ENCODE data around the gene IFNLR1. TPM values are rescaled to one million over a fixed set of nuclear protein-coding genes. Genes with fewer than 3 reads are reported as not detected.
A peak's percentile ranks its signal among the peaks of the same experiment; 100 is the strongest.

IFNLR1 gene
- total RNA-seq, 1 experiment from 2014 or later = 0.36 TPM

DNA sequence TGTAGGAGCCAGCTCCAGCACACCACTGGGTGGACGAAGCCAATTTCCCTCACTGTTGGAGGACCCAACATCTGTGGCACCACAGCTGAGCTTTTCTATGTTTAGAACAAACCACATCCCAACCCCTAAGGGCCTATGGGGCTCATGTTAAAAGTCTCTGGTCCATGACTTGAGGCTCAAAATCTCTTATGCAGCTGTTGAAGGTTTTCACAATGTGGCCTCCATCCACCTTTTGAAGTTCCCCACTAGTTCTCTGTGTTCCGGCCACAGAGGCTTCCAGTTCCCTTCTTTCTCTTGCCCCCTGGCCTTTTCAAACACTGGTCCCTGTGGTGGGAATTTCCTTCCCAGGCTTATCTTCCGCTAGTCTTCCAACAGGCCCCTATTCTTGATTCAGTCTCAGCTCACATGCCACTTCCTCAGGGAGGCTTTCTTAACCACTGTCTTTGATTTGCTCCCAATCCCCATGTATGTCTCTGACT, 3.9 kb upstream of the IFNLR1 start:
- no peaks in the 10 kb centered on the region for H3K36me3 ChIP-seq
- DNase-seq = no peak
- H3K27me3 ChIP-seq = no peaks in the 10 kb centered on the region
- no peak overlapping the region for H3K4me3 ChIP-seq
- H3K9me3 ChIP-seq = no peaks in the 10 kb centered on the region

- Histone ChIP-seq H3K27me3 (no peaks in the 10 kb centered on the region), H3K9me3 (no peaks in the 10 kb centered on the region), H3K36me3 (no peaks in the 10 kb centered on the region), H3K4me3 (no peak overlapping the region)
- DNase-seq = no peak
These were observed 2.4 kb upstream of the IFNLR1 start for GRCh38 chr1:24189528-24189927.

- H3K36me3 ChIP-seq = no peaks in the 10 kb centered on the region
- DNase-seq = no peak
- no peaks in the 10 kb centered on the region for H3K9me3 ChIP-seq
- H3K4me3 ChIP-seq = peak overlapping the region; percentile 41
- no peaks in the 10 kb centered on the region for H3K27me3 ChIP-seq
These were observed 437 bp downstream of the IFNLR1 start for GRCh38 chr1:24186711-24186992.

DNA sequence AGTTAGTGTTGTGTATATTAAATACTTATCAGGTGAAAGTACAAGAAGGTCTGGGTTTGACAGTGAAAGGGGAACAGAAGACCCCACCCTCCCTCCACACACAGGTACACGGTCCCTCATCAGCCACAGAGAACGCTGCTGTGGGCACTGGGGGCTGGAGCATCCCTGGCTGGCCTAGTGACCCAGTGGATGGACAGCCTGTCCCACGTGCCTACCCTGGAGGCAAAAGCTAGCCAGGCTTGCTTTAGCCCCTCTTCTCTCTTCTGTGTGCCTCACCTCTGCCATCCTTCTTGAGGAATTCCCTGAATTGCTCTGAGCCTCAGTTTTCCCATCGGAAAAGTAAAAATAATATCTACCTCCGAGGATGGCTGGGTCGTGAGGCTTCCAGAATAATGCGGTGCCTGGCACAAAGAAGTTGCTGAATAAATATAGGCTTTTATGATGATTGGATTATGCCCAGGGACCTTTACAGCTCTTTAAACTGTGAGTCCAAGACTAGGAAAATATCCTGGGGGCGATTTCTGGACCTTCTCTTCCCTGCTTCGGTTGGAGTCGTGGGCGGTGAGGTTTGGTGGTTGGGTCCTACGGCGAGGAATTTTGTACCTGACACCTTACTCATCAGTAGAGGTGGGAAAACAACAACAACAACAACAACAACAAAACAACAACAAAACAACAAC, 918 bp downstream of the IFNLR1 start:
- no peaks in the 10 kb centered on the region for H3K36me3 ChIP-seq
- no peaks in the 10 kb centered on the region for H3K27me3 ChIP-seq
- no peaks in the 10 kb centered on the region for H3K9me3 ChIP-seq
- no peak overlapping the region for H3K4me3 ChIP-seq
- DNase-seq = no peak

- H3K9me3 ChIP-seq = no peaks in the 10 kb centered on the region
- DNase-seq = no peak
These were observed 2.0 kb downstream of the IFNLR1 start for GRCh38 chr1:24185076-24185475.

GRCh38 chr1:24182061-24182460, 5.0 kb downstream of the IFNLR1 start:
- H3K9me3 ChIP-seq = no peaks in the 10 kb centered on the region
- no peaks in the 10 kb centered on the region for H3K36me3 ChIP-seq
- no peak overlapping the region for H3K4me3 ChIP-seq
- H3K27me3 ChIP-seq = no peaks in the 10 kb centered on the region
- DNase-seq = no peak

More at GRCh38 chr1:24185076-24185475, 2.0 kb downstream of the IFNLR1 start:
- H3K36me3 ChIP-seq = no peaks in the 10 kb centered on the region
- no peaks in the 10 kb centered on the region for H3K27me3 ChIP-seq
- H3K4me3 ChIP-seq = no peak overlapping the region

DNA sequence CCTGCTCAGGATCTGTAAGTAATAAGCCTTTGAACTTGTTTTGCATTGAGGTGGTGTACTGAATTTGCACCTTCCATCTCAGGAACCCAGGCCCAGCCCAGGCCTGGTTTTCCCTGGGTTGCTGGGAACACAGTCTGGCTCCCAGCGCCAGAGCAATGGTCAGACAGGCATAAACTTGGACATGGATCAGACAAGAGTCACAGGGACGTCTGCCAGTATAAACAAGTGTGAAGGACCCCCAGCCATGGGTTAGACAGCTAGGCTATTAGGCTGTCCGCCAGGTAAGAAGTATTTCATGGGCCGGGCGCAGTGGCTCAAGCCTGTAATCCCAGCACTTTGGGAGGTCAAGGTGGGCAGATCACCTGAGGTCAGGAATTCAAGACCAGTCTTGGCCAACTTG, 5.5 kb downstream of the IFNLR1 start:
- Histone ChIP-seq H3K27me3 (no peaks in the 10 kb centered on the region), H3K4me3 (no peak overlapping the region), H3K36me3 (no peaks in the 10 kb centered on the region), H3K9me3 (no peaks in the 10 kb centered on the region)
- DNase-seq = no peak

DNA sequence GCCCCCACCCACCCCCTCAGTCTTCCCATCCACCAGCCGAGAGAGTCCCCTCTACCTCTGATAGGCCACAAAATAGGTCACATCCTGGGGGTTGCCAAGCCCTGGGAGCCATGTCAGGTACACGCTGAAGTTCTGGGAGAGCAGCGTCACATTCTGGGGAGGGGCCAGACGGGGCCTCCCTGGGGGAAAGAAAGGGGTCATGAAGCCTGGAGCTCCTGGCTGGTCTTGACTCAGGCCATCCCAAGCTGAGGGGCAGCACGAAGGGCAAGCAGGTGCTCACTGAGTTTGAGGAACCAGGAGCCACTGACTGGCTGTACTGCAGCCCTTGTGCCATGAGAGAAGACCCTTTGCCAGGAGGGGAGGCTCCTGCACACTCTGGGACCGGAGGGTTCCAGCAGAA, 6.4 kb downstream of the IFNLR1 start:
- H3K9me3 ChIP-seq = no peaks in the 10 kb centered on the region
- H3K27me3 ChIP-seq = no peaks in the 10 kb centered on the region
- no peak overlapping the region for H3K4me3 ChIP-seq
- H3K36me3 ChIP-seq = no peaks in the 10 kb centered on the region
- no peak for DNase-seq

DNA sequence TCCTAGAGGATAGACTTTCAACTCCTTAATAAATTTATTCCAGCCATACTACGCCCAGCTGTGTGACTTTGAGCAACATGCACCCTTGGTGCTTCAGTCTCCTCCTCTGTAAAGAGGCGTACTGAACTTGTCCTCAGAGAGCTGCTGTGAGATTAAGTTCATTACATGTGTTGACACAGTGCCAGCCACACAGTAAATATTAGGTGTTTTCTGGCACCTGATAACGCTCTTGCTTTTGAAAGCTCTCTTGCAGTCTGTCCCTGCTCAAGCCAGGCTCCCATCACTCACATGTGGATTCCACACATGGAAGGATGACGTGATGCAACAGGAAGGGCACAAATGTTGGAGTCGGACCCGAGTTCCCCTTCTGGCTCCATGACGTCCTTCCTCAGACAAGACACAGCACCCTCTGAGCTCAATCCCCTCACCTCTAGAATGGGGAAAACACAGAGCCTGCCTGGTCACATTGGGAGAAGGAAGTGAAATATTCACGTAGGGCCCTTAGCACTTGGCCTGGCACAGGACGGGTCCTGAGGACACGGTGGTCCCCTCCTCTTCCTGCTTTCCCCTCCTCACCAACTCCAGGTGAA, 7.7 kb downstream of the IFNLR1 start:
- DNase-seq = no peak
- no peaks in the 10 kb centered on the region for H3K36me3 ChIP-seq
- H3K27me3 ChIP-seq = no peaks in the 10 kb centered on the region
- no peaks in the 10 kb centered on the region for H3K9me3 ChIP-seq
- H3K4me3 ChIP-seq = no peak overlapping the region

DNA sequence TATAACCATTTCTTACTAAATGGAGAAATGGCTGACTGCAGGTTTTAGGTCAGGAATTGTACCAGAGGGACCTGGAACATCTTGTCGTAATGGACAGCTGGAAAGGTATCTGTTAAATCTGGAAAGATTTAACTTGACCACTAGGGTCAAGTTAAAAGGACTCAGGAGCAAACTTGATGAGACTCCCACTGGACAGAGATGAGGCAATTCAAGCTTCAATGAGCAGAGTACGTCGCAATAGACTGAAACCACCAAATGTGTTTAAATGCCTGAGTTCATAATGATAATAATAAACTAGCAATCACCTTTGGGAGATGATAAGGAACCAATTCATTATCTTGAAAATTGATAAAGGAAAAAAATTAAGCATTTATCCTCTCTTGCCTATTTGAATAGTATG, 8.7 kb downstream of the IFNLR1 start:
- Histone ChIP-seq H3K4me3 (no peak overlapping the region), H3K27me3 (no peaks in the 10 kb centered on the region), H3K36me3 (no peaks in the 10 kb centered on the region), H3K9me3 (no peaks in the 10 kb centered on the region)
- DNase-seq = no peak

- Histone ChIP-seq H3K36me3 (no peaks in the 10 kb centered on the region), H3K9me3 (no peaks in the 10 kb centered on the region), H3K27me3 (no peaks in the 10 kb centered on the region), H3K4me3 (no peak overlapping the region)
- DNase-seq = no peak
These were observed 9.9 kb downstream of the IFNLR1 start for GRCh38 chr1:24177161-24177560.

GRCh38 chr1:24175033-24175755, 11.9 kb downstream of the IFNLR1 start:
- Histone ChIP-seq H3K4me3 (no peak overlapping the region), H3K27me3 (no peaks in the 10 kb centered on the region), H3K9me3 (no peaks in the 10 kb centered on the region), H3K36me3 (no peaks in the 10 kb centered on the region)
- no peak for DNase-seq

- no peak for DNase-seq
- no peaks in the 10 kb centered on the region for H3K36me3 ChIP-seq
- no peak overlapping the region for H3K4me3 ChIP-seq
- H3K27me3 ChIP-seq = no peaks in the 10 kb centered on the region
- H3K9me3 ChIP-seq = no peaks in the 10 kb centered on the region
These were observed 13.2 kb downstream of the IFNLR1 start for GRCh38 chr1:24173638-24174575.

DNA sequence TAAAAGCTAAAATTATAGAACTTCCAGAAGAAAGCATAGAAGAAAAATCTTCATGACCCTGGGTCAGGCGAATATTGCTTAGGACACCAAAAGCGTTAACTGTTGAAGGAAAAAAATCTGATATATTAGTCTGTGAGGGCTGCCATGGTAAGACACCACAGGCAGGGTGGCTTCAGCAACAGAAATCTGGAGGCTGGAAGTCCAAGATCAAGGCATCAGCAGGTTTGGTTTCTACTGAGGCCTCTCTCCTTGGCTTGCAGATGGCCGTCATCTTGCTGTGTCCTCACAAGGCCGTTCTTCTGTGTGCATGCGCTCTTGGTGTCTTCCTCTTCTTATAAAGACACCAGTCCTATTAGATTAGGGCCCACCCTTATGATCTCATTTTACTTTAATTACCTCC, 14.5 kb downstream of the IFNLR1 start:
- Histone ChIP-seq H3K36me3 (no peaks in the 10 kb centered on the region), H3K27me3 (no peaks in the 10 kb centered on the region), H3K4me3 (no peak overlapping the region), H3K9me3 (no peaks in the 10 kb centered on the region)
- no peak for DNase-seq

DNA sequence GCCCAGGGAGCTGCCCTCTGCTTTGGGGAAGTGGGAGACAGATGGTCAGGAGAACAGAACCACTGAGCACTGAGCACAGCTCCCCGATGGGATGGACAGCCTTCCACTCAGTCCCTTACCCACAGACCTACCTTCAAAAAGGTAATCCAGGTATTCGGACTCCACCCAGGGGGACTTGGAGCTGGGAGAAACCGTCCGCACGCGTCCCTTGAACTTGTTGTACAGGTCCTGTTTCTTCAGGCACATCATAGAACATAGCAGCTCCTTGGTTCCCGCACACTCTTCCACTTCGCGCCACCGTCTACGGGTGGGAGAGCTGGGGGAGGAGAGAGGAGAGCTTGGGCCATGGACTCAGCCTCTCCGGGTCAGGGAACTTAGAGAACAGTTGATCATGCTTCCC, 17.8 kb downstream of the IFNLR1 start:
- H3K27me3 ChIP-seq = no peaks in the 10 kb centered on the region

DNA sequence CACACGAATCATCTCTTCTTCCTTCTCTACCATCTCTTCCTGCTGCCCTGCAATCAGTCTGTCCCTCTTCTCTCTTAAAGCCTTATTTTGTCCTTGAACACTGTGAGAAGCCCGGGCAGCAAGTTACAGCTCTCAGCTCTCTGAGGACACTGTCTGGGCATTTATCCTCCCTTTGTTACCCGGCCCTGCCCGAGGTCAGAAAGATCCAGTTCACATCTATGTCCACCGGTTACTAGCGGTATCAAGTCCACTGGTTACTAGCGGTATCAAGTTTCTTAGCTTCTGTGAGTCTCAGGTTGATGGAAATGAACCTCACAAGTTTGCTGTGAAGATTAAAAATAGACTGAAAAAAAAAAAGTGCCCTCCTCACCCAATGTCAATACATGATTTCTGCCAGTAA, 18.8 kb downstream of the IFNLR1 start:
- H3K9me3 ChIP-seq = no peaks in the 10 kb centered on the region
- H3K27me3 ChIP-seq = no peaks in the 10 kb centered on the region
- H3K36me3 ChIP-seq = no peaks in the 10 kb centered on the region
- no peak overlapping the region for H3K4me3 ChIP-seq
- DNase-seq = no peak

More for the DNA sequence above, 17.8 kb downstream of the IFNLR1 start:
- H3K36me3 ChIP-seq = no peaks in the 10 kb centered on the region
- no peak for DNase-seq
- no peaks in the 10 kb centered on the region for H3K9me3 ChIP-seq
- no peak overlapping the region for H3K4me3 ChIP-seq

GRCh38 chr1:24167008-24167407, 20.1 kb downstream of the IFNLR1 start:
- H3K36me3 ChIP-seq = no peaks in the 10 kb centered on the region
- no peak for DNase-seq
- no peak overlapping the region for H3K4me3 ChIP-seq
- H3K27me3 ChIP-seq = no peaks in the 10 kb centered on the region
- H3K9me3 ChIP-seq = no peaks in the 10 kb centered on the region

Measured in MG63 (cell line).